ENCODE data around the gene TLE2.
"Not testable (repeated sequence)": the region's sequence is repeated elsewhere in the genome, so short reads cannot be mapped to it uniquely, and the experiment has no call there.

The TLE2 gene

DNA sequence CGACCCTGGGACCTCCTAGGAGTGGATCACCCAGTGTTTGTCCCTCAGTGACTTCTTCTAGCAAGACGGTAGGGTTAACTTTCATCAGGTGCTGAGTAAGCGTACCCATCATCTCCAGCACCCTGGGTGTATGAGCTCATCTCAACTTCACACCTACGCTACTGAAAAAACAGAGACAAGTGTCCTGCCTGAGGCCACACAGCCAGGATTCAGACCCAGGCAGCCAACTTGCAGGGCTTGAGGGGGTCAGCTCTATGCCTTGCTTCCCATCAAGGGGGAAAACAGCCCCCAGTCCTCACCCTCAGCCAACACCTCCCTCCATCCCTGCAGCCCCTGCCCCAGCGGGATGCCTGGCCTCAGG is 4.6 kb downstream of the TLE2 start:
- H3K27ac ChIP-seq (ENCODE audit: low read depth, low read length) = no peak overlapping the region
- H3K79me2 ChIP-seq (ENCODE audit: control insufficient read depth, insufficient read depth, low read length, unreplicated experiment) = no peaks in the 10 kb centered on the region
- no peak overlapping the region for H3K4me3 ChIP-seq (ENCODE audit: low read depth, low read length)
- H3K4me1 ChIP-seq (ENCODE audit: control insufficient read depth, insufficient read depth, low read length, unreplicated experiment) = no peaks in the 10 kb centered on the region
- peaks cover 23% of the 10 kb centered on the region for H3K27me3 ChIP-seq (ENCODE audit: insufficient read depth, low read length)
- H2AFZ ChIP-seq (ENCODE audit: low read length, unreplicated experiment) = no peak overlapping the region
- H3K36me3 ChIP-seq (ENCODE audit: insufficient read depth, low read length) = no peaks in the 10 kb centered on the region

DNA sequence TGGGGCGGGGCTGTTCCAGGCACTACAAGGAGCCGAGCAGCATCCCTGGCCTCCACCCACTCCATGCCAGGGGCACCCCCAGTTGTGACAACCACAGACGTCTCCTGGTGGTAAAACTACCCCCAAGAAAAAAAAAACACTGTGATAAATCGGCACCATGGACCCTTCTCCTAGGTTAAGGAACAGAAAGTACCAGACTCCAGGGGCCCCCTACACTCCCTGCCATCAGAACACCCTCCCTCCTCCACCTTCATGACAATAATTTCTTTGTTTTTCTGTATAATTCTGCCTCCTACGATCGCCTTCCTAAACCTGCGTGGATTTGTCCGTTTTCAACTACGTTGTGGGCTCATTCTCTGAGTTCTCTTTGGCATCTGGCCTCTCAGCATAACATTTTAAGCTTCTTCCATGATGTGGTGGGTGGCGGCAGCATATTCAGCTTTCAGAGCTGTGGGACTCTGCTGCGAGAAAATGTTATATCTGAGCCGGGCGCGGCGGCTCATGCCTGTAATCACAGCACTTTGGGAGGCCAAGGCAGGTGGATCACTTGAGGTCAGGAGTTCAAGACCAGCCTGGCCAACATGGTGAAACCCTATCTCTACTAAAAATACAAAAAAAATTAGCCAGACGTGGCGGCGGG is 8.6 kb downstream of the TLE2 start:
- Histone ChIP-seq H3K27ac (ENCODE audit: low read depth, low read length) (no peak overlapping the region), H3K79me2 (ENCODE audit: control insufficient read depth, insufficient read depth, low read length, unreplicated experiment) (no peaks in the 10 kb centered on the region), H3K4me1 (ENCODE audit: control insufficient read depth, insufficient read depth, low read length, unreplicated experiment) (no peaks in the 10 kb centered on the region), H3K36me3 (ENCODE audit: insufficient read depth, low read length) (no peaks in the 10 kb centered on the region), H2AFZ (ENCODE audit: low read length, unreplicated experiment) (no peak overlapping the region), H3K4me3 (ENCODE audit: low read depth, low read length) (no peak overlapping the region), H3K27me3 (ENCODE audit: insufficient read depth, low read length) (no peaks in the 10 kb centered on the region)

DNA sequence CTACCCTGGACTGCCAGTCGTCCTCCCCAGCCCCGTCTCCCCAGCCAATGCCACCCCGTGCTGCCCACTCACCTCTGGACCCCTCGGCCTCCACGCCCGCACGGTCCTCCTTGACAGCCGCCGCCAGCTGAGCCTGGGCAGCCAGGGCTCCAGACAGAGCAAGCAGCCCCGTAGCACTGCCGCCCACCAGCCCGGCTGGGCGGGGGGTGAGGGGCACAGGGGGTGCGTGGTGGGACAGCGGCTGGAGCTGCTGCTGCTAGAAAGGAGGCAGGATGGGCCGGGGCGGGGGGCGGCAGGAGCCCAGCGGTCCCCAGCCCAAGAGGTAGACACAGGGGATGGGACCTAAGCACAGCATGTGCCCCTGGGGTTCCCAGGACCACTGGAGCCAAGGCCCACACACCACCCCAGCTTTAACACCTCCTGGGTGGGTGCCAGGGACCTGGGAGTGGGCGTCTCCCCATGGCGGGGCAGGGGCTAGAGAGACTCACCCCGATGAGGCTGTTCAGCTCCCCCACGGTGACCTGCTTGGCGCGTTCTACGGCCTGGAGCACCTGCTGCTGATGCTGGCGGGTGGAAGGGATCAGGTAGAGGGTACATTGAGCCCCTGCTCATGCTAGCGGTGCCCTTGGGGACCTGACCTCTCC is 9.7 kb downstream of the TLE2 start:
- H3K36me3 ChIP-seq (ENCODE audit: insufficient read depth, low read length) = no peaks in the 10 kb centered on the region
- H3K27ac ChIP-seq (ENCODE audit: low read depth, low read length) = no peak overlapping the region
- H3K79me2 ChIP-seq (ENCODE audit: control insufficient read depth, insufficient read depth, low read length, unreplicated experiment) = no peaks in the 10 kb centered on the region
- no peaks in the 10 kb centered on the region for H3K27me3 ChIP-seq (ENCODE audit: insufficient read depth, low read length)
- no peaks in the 10 kb centered on the region for H3K4me1 ChIP-seq (ENCODE audit: control insufficient read depth, insufficient read depth, low read length, unreplicated experiment)
- no peak overlapping the region for H3K4me3 ChIP-seq (ENCODE audit: low read depth, low read length)
- H2AFZ ChIP-seq (ENCODE audit: low read length, unreplicated experiment) = no peak overlapping the region

DNA sequence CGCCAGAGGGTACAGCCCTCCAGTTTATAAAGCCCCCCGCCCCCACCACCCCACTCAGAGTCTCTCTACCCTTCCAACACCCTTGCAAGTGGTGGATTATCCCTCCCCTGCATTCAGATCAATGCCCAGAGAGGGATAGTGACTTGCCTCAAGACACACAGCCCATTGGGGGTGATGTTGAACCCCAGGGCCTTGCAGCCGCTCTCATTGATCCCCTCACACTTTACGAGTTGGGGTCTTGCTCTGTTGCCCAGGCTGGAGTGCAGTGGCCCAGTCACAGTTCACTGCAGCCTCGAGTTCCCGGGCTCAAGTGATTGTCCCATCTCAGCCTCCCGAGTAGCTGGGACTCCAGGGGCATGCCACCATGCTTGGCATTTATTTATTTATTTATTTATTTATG is 11.2 kb downstream of the TLE2 start:
- Histone ChIP-seq H3K27ac (ENCODE audit: low read depth, low read length) (no peak overlapping the region), H2AFZ (ENCODE audit: low read length, unreplicated experiment) (no peak overlapping the region)

GRCh38 chr19:3015126-3016057 is 13.7 kb downstream of the TLE2 start:
- Histone ChIP-seq H2AFZ (ENCODE audit: low read length, unreplicated experiment) (no peak overlapping the region), H3K27me3 (ENCODE audit: insufficient read depth, low read length) (no peaks in the 10 kb centered on the region), H3K79me2 (ENCODE audit: control insufficient read depth, insufficient read depth, low read length, unreplicated experiment) (no peaks in the 10 kb centered on the region), H3K4me3 (ENCODE audit: low read depth, low read length) (no peak overlapping the region), H3K36me3 (ENCODE audit: insufficient read depth, low read length) (no peaks in the 10 kb centered on the region), H3K27ac (ENCODE audit: low read depth, low read length) (no peak overlapping the region), H3K4me1 (ENCODE audit: control insufficient read depth, insufficient read depth, low read length, unreplicated experiment) (no peaks in the 10 kb centered on the region)

More for the DNA sequence above, 11.2 kb downstream of the TLE2 start:
- Histone ChIP-seq H3K4me1 (ENCODE audit: control insufficient read depth, insufficient read depth, low read length, unreplicated experiment) (no peaks in the 10 kb centered on the region), H3K4me3 (ENCODE audit: low read depth, low read length) (no peak overlapping the region), H3K36me3 (ENCODE audit: insufficient read depth, low read length) (no peaks in the 10 kb centered on the region), H3K27me3 (ENCODE audit: insufficient read depth, low read length) (no peaks in the 10 kb centered on the region), H3K79me2 (ENCODE audit: control insufficient read depth, insufficient read depth, low read length, unreplicated experiment) (no peaks in the 10 kb centered on the region)

GRCh38 chr19:3014135-3014534 is 14.9 kb downstream of the TLE2 start:
- H3K4me1 ChIP-seq (ENCODE audit: control insufficient read depth, insufficient read depth, low read length, unreplicated experiment) = no peaks in the 10 kb centered on the region
- H3K27ac ChIP-seq (ENCODE audit: low read depth, low read length) = no peak overlapping the region
- no peaks in the 10 kb centered on the region for H3K27me3 ChIP-seq (ENCODE audit: insufficient read depth, low read length)
- no peak overlapping the region for H2AFZ ChIP-seq (ENCODE audit: low read length, unreplicated experiment)
- no peaks in the 10 kb centered on the region for H3K36me3 ChIP-seq (ENCODE audit: insufficient read depth, low read length)
- H3K79me2 ChIP-seq (ENCODE audit: control insufficient read depth, insufficient read depth, low read length, unreplicated experiment) = no peaks in the 10 kb centered on the region
- no peak overlapping the region for H3K4me3 ChIP-seq (ENCODE audit: low read depth, low read length)

- no peaks in the 10 kb centered on the region for H3K27me3 ChIP-seq (ENCODE audit: insufficient read depth, low read length)
- no peaks in the 10 kb centered on the region for H3K36me3 ChIP-seq (ENCODE audit: insufficient read depth, low read length)
- H3K27ac ChIP-seq (ENCODE audit: low read depth, low read length) = no peak overlapping the region
- H3K4me3 ChIP-seq (ENCODE audit: low read depth, low read length) = no peak overlapping the region
- no peak overlapping the region for H2AFZ ChIP-seq (ENCODE audit: low read length, unreplicated experiment)
- H3K79me2 ChIP-seq (ENCODE audit: control insufficient read depth, insufficient read depth, low read length, unreplicated experiment) = no peaks in the 10 kb centered on the region
- H3K4me1 ChIP-seq (ENCODE audit: control insufficient read depth, insufficient read depth, low read length, unreplicated experiment) = no peaks in the 10 kb centered on the region
These were observed 15.8 kb downstream of the TLE2 start for GRCh38 chr19:3013263-3013725.

DNA sequence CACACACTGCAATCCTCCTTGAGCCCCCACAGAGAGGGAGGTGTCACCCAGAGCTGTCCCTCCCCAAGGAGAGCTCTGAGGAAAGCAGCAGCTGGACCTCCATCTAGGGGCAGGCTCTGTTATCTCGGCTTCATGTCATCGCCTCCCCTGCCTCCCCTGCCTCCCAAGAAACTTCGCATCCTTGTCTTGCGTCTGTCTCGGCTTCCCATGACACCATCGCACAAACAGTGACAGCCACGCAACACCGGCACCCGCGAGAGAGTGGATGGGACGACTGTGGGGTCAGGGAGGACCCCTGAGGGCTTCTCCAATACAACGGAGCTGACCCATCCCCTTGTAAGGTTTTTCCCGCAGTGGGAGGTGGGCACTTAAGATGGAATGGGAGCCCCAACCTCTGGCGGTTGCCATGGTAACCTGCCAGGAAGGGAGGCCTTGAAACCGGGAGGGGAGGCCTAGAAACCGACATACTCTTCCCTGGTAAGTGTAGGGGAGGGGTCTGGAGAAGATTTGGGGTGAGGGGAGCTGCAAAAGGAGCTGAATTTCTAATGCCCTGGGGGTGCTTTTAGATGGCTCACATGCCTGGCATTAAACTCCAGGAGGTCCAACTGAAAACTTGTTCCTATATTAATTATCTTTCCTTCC is 16.3 kb downstream of the TLE2 start:
- Histone ChIP-seq H3K27me3 (ENCODE audit: insufficient read depth, low read length) (no peaks in the 10 kb centered on the region), H3K79me2 (ENCODE audit: control insufficient read depth, insufficient read depth, low read length, unreplicated experiment) (no peaks in the 10 kb centered on the region), H3K27ac (ENCODE audit: low read depth, low read length) (no peak overlapping the region)

GRCh38 chr19:3012059-3012458 is 17.0 kb downstream of the TLE2 start:
- not testable (repeated sequence) for H3K27ac ChIP-seq (ENCODE audit: low read depth, low read length); H3K79me2 ChIP-seq (ENCODE audit: control insufficient read depth, insufficient read depth, low read length, unreplicated experiment); H3K4me3 ChIP-seq (ENCODE audit: low read depth, low read length); H2AFZ ChIP-seq (ENCODE audit: low read length, unreplicated experiment); H3K27me3 ChIP-seq (ENCODE audit: insufficient read depth, low read length); H3K36me3 ChIP-seq (ENCODE audit: insufficient read depth, low read length); H3K4me1 ChIP-seq (ENCODE audit: control insufficient read depth, insufficient read depth, low read length, unreplicated experiment)

More for the DNA sequence above, 16.3 kb downstream of the TLE2 start:
- no peak overlapping the region for H3K4me3 ChIP-seq (ENCODE audit: low read depth, low read length)
- H3K36me3 ChIP-seq (ENCODE audit: insufficient read depth, low read length) = no peaks in the 10 kb centered on the region
- H3K4me1 ChIP-seq (ENCODE audit: control insufficient read depth, insufficient read depth, low read length, unreplicated experiment) = no peaks in the 10 kb centered on the region
- no peak overlapping the region for H2AFZ ChIP-seq (ENCODE audit: low read length, unreplicated experiment)

GRCh38 chr19:3010871-3011270 is 18.2 kb downstream of the TLE2 start:
- Histone ChIP-seq H3K27me3 (ENCODE audit: insufficient read depth, low read length) (no peaks in the 10 kb centered on the region), H3K4me1 (ENCODE audit: control insufficient read depth, insufficient read depth, low read length, unreplicated experiment) (no peaks in the 10 kb centered on the region), H2AFZ (ENCODE audit: low read length, unreplicated experiment) (no peak overlapping the region), H3K4me3 (ENCODE audit: low read depth, low read length) (no peak overlapping the region), H3K79me2 (ENCODE audit: control insufficient read depth, insufficient read depth, low read length, unreplicated experiment) (no peaks in the 10 kb centered on the region), H3K36me3 (ENCODE audit: insufficient read depth, low read length) (no peaks in the 10 kb centered on the region), H3K27ac (ENCODE audit: low read depth, low read length) (no peak overlapping the region)
